Gastrocnemius medialis (tissue), 4 donors: ENCODE results near the gene ZFAND4.

ENCODE experiments used
- CTCF ChIP-seq, 5 experiments: fragments of 450-650 bp in 3 of 5; fragments of 200-600 bp in 2 of 5; sonication (generic) in 2 of 5; IDR thresholded peaks in 4 of 5; conservative IDR thresholded peaks in 1 of 5; 1 replicate in 4 of 5; 2 replicates in 1 of 5; pipeline ENCODE4 v1.5.1; 2016 to 2019; ENCODE audit warnings: antibody characterized with exemption in 5 of 5, mild to moderate bottlenecking in 3 of 5, moderate library complexity in 3 of 5
- POLR2A ChIP-seq, 2 donors: fragments of 450-650 bp; IDR thresholded peaks; one replicate each; pipeline ENCODE4 v1.6.1; 2017; ENCODE audit warnings: antibody characterized with exemption in 2 of 2, mild to moderate bottlenecking in 2 of 2, moderate library complexity in 2 of 2

GRCh38 chr10:45647118-45647517, 25.5 kb downstream of the ZFAND4 start:
- TF ChIP-seq CTCF (IDR thresholded peaks at IDR 0.05 in 4 of 5, conservative IDR thresholded peaks at IDR 0.05 in 1 of 5) (no peak), POLR2A (IDR thresholded peaks at IDR 0.05) (no peak)
